ENCODE measurements around the gene ADCY10. TPM values are rescaled to one million over a fixed set of nuclear protein-coding genes. Genes with fewer than 3 reads are reported as not detected.

The ADCY10 gene
- total and polyA plus RNA-seq, 2 of the 8 experiments (the other 6 are each of a cell fraction or from before 2014, with no cell fraction given) = 0.02 TPM; not detected in 1

DNA sequence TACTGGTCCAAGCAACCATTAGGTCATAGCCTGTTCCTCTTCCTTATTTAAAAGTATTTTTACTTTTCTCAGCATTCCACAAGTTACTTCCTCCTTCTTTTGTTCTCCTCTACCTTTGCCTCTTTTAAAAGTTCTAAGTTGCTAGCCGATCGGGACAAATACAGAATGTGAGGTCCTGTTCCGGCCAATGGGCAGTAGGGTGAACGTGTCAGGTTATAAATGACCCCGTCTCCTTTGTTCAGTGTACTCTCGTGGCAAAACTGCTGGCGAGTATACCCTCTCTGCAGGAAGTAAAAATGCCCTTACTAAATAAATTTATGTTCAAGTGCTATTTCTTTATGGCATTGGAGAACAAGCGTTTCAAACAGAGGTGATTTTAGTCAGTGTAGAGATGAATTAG, 2.5 kb downstream of the ADCY10 start:
- H3K79me2 ChIP-seq (ENCODE audit: control insufficient read depth in 1 of 2, insufficient read depth in 2 of 2, low read length in 2 of 2) = no peaks in the 10 kb centered on the region
- no peaks in the 10 kb centered on the region for H3K27me3 ChIP-seq (replicated peaks in 1 of 4; ENCODE audit: control insufficient read depth in 3 of 4, extremely low read depth in 1 of 4, insufficient read depth in 3 of 4, low read length in 3 of 4)
- H2BK12ac ChIP-seq (ENCODE audit: low read depth, low read length) = no peak overlapping the region
- H3K9ac ChIP-seq (replicated peaks in 1 of 4; ENCODE audit: extremely low read depth in 1 of 4, low read depth in 3 of 4, low read length in 3 of 4) = no peak overlapping the region
- H3K56ac ChIP-seq (replicated peaks; ENCODE audit: insufficient read length, low read depth, low read length) = no peak overlapping the region
- no peak overlapping the region for H3K23ac ChIP-seq (ENCODE audit: insufficient read length)
- H3K14ac ChIP-seq (ENCODE audit: insufficient read length) = no peak overlapping the region
- H4K20me1 ChIP-seq (replicated peaks in 1 of 2; ENCODE audit: control insufficient read depth in 1 of 2, insufficient read depth in 2 of 2, low read length in 2 of 2) = no peaks in the 10 kb centered on the region
- no peaks in the 10 kb centered on the region; a peak in 1 of 8 replicates for H3K36me3 ChIP-seq (ENCODE audit: control insufficient read depth in 2 of 4, insufficient read depth in 4 of 4, low read length in 3 of 4)
- peaks cover 13 to 17% of the 10 kb centered on the region in 2 experiments for H3K9me3 ChIP-seq (ENCODE audit: insufficient read depth in 2 of 2, low read depth in 1 of 2, low read length in 1 of 2)
- no peak overlapping the region for H4K91ac ChIP-seq (replicated peaks; ENCODE audit: insufficient read length, low read length)
- H4K5ac ChIP-seq (ENCODE audit: insufficient read length, low read depth, low read length) = no peak overlapping the region
- H3K18ac ChIP-seq (ENCODE audit: extremely low read depth, low read length) = no peak overlapping the region
- no peak overlapping the region for H2BK5ac ChIP-seq (ENCODE audit: low read depth, low read length)
- FAIRE-seq (no peak), DNase-seq (ENCODE audit: low read depth in 1 of 2, low spot score in 2 of 2) (no peak)
- no peak overlapping the region for H4K8ac ChIP-seq (ENCODE audit: extremely low read depth, insufficient read depth, low read length)
- no peaks in the 10 kb centered on the region for H3K23me2 ChIP-seq (ENCODE audit: low read depth, low read length)
- no peak overlapping the region for H2BK20ac ChIP-seq (ENCODE audit: low read length)
- no peak overlapping the region for H2AK5ac ChIP-seq (ENCODE audit: low read depth, low read length)
- H3K4me3 ChIP-seq (ENCODE audit: extremely low read depth in 1 of 4, insufficient read depth in 2 of 4, low read depth in 3 of 4, low read length in 4 of 4) = no peak overlapping the region
- H2BK15ac ChIP-seq (ENCODE audit: low read length) = no peak overlapping the region
- TF ChIP-seq CEBPB (IDR thresholded peaks at IDR 0.05; ENCODE audit: low read depth, low read length) = no peak
- no peak for TF ChIP-seq POLR2AphosphoS5 (IDR thresholded peaks at IDR 0.05; ENCODE audit: low read depth, low read length)
- TF ChIP-seq, protein P1, sequence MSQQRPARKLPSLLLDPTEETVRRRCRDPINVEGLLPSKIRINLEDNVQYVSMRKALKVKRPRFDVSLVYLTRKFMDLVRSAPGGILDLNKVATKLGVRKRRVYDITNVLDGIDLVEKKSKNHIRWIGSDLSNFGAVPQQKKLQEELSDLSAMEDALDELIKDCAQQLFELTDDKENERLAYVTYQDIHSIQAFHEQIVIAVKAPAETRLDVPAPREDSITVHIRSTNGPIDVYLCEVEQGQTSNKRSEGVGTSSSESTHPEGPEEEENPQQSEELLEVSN (IDR thresholded peaks at IDR 0.05) = no peak
- TF ChIP-seq RAD21 (IDR thresholded peaks at IDR 0.05 in 1 of 2, conservative IDR thresholded peaks at IDR 0.05 in 1 of 2; ENCODE audit: low read depth in 2 of 2, low read length in 2 of 2) = no peak
- TF ChIP-seq RBBP5 (IDR thresholded peaks at IDR 0.05; ENCODE audit: borderline replicate concordance, low read depth, low read length) = no peak
- TF ChIP-seq SIRT6 (IDR thresholded peaks at IDR 0.05; ENCODE audit: low read length) = no peak
- ChIA-PET POLR2A (ENCODE audit: partially characterized antibody) (interaction anchor here (4.1 kb wide), 1 partner anchor 24 kb away, joined by 22 read pairs; the partner anchor contains the start of gene DCAF6), CTCF (ENCODE audit: partially characterized antibody) (no interaction called here)
- no peak overlapping the region for H3K4ac ChIP-seq (replicated peaks; ENCODE audit: insufficient read length, low read depth, low read length)
- no peak overlapping the region for H2BK120ac ChIP-seq (replicated peaks; ENCODE audit: low read depth, low read length)
- WGBS, 2 experiments (ENCODE audit: extremely low coverage in 1 of 2, insufficient coverage in 1 of 2, insufficient read length in 1 of 2, insufficient replicate concordance in 2 of 2, low coverage in 1 of 2, low lambda C conversion rate in 2 of 2, missing lambda C conversion rate in 1 of 2) = 92% methylated on average over 8 of the region's 8 CpGs; no CpG with 5 or more reads in 1 of the 2 experiments
- no peaks in the 10 kb centered on the region for H3K4me1 ChIP-seq (replicated peaks in 1 of 4; ENCODE audit: control insufficient read depth in 3 of 4, insufficient read depth in 4 of 4, low read length in 3 of 4)
- no peak overlapping the region for H3K27ac ChIP-seq (ENCODE audit: low read depth, low read length)
- H2AFZ ChIP-seq (ENCODE audit: low read length) = no peak overlapping the region
- no peaks in the 10 kb centered on the region for H3K79me1 ChIP-seq (ENCODE audit: low read depth, low read length)
- no peak overlapping the region for H3K4me2 ChIP-seq (ENCODE audit: insufficient read depth in 1 of 2, low read depth in 2 of 2, low read length in 2 of 2)
